Measurements from ENCODE around the gene DEFB125. TPM values are rescaled to one million over a fixed set of nuclear protein-coding genes. Genes with fewer than 3 reads are reported as not detected.

DEFB125 gene
- total and polyA plus RNA-seq, 4 donors: not detected

DNA sequence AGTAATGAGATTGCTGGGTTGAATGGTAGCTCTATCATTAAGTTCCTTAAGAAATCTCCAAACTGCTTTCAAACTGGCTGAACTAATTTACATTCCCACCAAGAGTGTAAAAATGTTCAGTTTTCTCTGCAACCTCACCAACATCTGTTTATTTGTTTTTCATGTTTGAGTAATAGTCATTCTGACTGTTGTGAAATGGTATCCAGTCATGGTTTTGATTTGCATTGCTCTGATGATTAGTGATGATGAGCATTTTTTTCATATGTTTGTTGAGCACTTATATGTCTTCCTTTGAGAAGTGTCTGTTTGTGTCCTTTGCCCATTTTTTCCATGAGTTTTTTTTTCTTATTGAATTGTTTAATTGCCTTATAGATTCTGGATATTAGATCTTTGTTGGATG is 24.9 kb downstream of the DEFB125 start:
- H3K9me3 ChIP-seq (ENCODE audit: control insufficient read depth in 4 of 4, low read length in 3 of 4): peaks cover 0 to 11% (median 2%) of the 10 kb centered on the region in 4 donors
- TF ChIP-seq GABPA (IDR thresholded peaks at IDR 0.05 in 1 of 2, conservative IDR thresholded peaks at IDR 0.05 in 1 of 2) (no peak), EGR1 (IDR thresholded peaks at IDR 0.05; ENCODE audit: low read depth in 2 of 2) (no peak), HNF4A (conservative IDR thresholded peaks at IDR 0.05) (no peak), FOXA1 (IDR thresholded peaks at IDR 0.05) (no peak), SP1 (IDR thresholded peaks at IDR 0.05) (no peak), HNF4G (IDR thresholded peaks at IDR 0.05) (no peak), ATF3 (IDR thresholded peaks at IDR 0.05) (no peak), RXRA (IDR thresholded peaks at IDR 0.05) (no peak), YY1 (IDR thresholded peaks at IDR 0.05) (no peak), NR2F2 (IDR thresholded peaks at IDR 0.05) (no peak), RAD21 (IDR thresholded peaks at IDR 0.05) (no peak), JUND (IDR thresholded peaks at IDR 0.05) (no peak), TAF1 (conservative IDR thresholded peaks at IDR 0.05) (no peak), FOXA2 (IDR thresholded peaks at IDR 0.05) (no peak), CTCF (IDR thresholded peaks at IDR 0.05; ENCODE audit: low read depth, low read length, missing input control) (no peak)
- TF ChIP-seq, protein P1, sequence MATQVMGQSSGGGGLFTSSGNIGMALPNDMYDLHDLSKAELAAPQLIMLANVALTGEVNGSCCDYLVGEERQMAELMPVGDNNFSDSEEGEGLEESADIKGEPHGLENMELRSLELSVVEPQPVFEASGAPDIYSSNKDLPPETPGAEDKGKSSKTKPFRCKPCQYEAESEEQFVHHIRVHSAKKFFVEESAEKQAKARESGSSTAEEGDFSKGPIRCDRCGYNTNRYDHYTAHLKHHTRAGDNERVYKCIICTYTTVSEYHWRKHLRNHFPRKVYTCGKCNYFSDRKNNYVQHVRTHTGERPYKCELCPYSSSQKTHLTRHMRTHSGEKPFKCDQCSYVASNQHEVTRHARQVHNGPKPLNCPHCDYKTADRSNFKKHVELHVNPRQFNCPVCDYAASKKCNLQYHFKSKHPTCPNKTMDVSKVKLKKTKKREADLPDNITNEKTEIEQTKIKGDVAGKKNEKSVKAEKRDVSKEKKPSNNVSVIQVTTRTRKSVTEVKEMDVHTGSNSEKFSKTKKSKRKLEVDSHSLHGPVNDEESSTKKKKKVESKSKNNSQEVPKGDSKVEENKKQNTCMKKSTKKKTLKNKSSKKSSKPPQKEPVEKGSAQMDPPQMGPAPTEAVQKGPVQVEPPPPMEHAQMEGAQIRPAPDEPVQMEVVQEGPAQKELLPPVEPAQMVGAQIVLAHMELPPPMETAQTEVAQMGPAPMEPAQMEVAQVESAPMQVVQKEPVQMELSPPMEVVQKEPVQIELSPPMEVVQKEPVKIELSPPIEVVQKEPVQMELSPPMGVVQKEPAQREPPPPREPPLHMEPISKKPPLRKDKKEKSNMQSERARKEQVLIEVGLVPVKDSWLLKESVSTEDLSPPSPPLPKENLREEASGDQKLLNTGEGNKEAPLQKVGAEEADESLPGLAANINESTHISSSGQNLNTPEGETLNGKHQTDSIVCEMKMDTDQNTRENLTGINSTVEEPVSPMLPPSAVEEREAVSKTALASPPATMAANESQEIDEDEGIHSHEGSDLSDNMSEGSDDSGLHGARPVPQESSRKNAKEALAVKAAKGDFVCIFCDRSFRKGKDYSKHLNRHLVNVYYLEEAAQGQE (IDR thresholded peaks at IDR 0.05): no peak
- TF ChIP-seq, protein P2, sequence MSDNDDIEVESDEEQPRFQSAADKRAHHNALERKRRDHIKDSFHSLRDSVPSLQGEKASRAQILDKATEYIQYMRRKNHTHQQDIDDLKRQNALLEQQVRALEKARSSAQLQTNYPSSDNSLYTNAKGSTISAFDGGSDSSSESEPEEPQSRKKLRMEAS (IDR thresholded peaks at IDR 0.05): no peak
- TF ChIP-seq, protein P3, sequence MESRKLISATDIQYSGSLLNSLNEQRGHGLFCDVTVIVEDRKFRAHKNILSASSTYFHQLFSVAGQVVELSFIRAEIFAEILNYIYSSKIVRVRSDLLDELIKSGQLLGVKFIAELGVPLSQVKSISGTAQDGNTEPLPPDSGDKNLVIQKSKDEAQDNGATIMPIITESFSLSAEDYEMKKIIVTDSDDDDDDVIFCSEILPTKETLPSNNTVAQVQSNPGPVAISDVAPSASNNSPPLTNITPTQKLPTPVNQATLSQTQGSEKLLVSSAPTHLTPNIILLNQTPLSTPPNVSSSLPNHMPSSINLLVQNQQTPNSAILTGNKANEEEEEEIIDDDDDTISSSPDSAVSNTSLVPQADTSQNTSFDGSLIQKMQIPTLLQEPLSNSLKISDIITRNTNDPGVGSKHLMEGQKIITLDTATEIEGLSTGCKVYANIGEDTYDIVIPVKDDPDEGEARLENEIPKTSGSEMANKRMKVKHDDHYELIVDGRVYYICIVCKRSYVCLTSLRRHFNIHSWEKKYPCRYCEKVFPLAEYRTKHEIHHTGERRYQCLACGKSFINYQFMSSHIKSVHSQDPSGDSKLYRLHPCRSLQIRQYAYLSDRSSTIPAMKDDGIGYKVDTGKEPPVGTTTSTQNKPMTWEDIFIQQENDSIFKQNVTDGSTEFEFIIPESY (IDR thresholded peaks at IDR 0.05): no peak
- DNase-seq (ENCODE audit: low spot score): no peak
- no peak overlapping the region for H3K27ac ChIP-seq (ENCODE audit: low read depth in 1 of 2, low read length in 2 of 2)
- H3K27me3 ChIP-seq (ENCODE audit: control insufficient read depth in 4 of 4, insufficient read depth in 4 of 4, low read length in 3 of 4): peaks cover 0 to 2% (median 0%) of the 10 kb centered on the region in 4 donors
- no peaks in the 10 kb centered on the region for H3K4me1 ChIP-seq (ENCODE audit: control insufficient read depth in 4 of 4, insufficient read depth in 4 of 4, low read length in 3 of 4)
- no peak overlapping the region for H3K9ac ChIP-seq (ENCODE audit: low read depth in 1 of 2, low read length in 2 of 2)
- no peaks in the 10 kb centered on the region for H3K36me3 ChIP-seq (ENCODE audit: control insufficient read depth in 4 of 4, insufficient read depth in 3 of 4, low read depth in 1 of 4, low read length in 3 of 4)
- no peak overlapping the region for H3K4me3 ChIP-seq (ENCODE audit: low read depth in 1 of 3, low read length in 3 of 3)

Data from liver (tissue), 9 donors.